A549 (cell line): ENCODE data around the gene ARF1.

Experiments
- CEBPB ChIP-seq, 2 experiments: fragments of >200 bp in 1 of 2; sonication (Bioruptor Twin) in 1 of 2; formaldehyde crosslinking in 1 of 2; IDR thresholded peaks; 2 replicates each; pipeline ENCODE4 v1.6.1; 2012 to 2016
- CTCF ChIP-seq: fragments of >200 bp; sonication (Bioruptor Twin); formaldehyde crosslinking; IDR thresholded peaks from 3 replicates; pipeline ENCODE4 v1.5.1; 2016
- PHF8 ChIP-seq: fragments of 200-600 bp; sonication (generic); IDR thresholded peaks from 2 replicates; pipeline ENCODE4 v1.6.1; 2016; ENCODE audit warnings: low read depth, mild to moderate bottlenecking, antibody characterized with exemption, moderate library complexity, borderline replicate concordance
- POLR2A ChIP-seq: IDR thresholded peaks from 2 replicates; pipeline ENCODE4 v1.6.1; 2012; ENCODE audit warnings: mild to moderate bottlenecking, low read length
- RARB ChIP-seq: fragments of 250-450 bp; sonication (Bioruptor Pico); IDR thresholded peaks from 2 replicates; pipeline ENCODE4 v1.8.0; 2021; ENCODE audit warnings: mild to moderate bottlenecking, moderate library complexity
- RCOR1 ChIP-seq: fragments of 150-350 bp; IDR thresholded peaks from 2 replicates; pipeline ENCODE4 v1.6.1; 2014; ENCODE audit warnings: antibody characterized with exemption, low read length, low read depth
- RFX5 ChIP-seq: fragments of 450-650 bp; IDR thresholded peaks from 2 replicates; pipeline ENCODE4 v1.7.1; 2014; ENCODE audit warnings: antibody characterized with exemption, mild to moderate bottlenecking, moderate library complexity
- RNF2 ChIP-seq: fragments of 200-600 bp; sonication (generic); IDR thresholded peaks from 2 replicates; pipeline ENCODE4 v1.6.1; 2016; ENCODE audit warnings: low read depth, mild to moderate bottlenecking, antibody characterized with exemption, moderate library complexity, borderline replicate concordance
- SMC3 ChIP-seq: fragments of >200 bp; sonication (Bioruptor Twin); formaldehyde crosslinking; IDR thresholded peaks from 3 replicates; pipeline ENCODE4 v1.6.1; 2018; ENCODE audit warnings: inconsistent platforms
- USF2 ChIP-seq: fragments of 450-650 bp; IDR thresholded peaks from 2 replicates; pipeline ENCODE4 v1.6.1; 2014; ENCODE audit warnings: antibody characterized with exemption
- TF ChIP-seq, protein P1 (sequence below): fragments of 250-450 bp; sonication (Bioruptor Pico); IDR thresholded peaks from 2 replicates; pipeline ENCODE4 v1.5.0; 2020; ENCODE audit warnings: low read depth, mild to moderate bottlenecking, moderate library complexity
- TF ChIP-seq, protein P2 (sequence below): fragments of 250-450 bp; sonication (Bioruptor Pico); IDR thresholded peaks from 2 replicates; pipeline ENCODE4 v1.5.0; 2021; ENCODE audit warnings: mild to moderate bottlenecking, moderate library complexity, borderline replicate concordance

GRCh38 chr1:228061411-228062084, 21.0 kb upstream of the ARF1 start:
- TF ChIP-seq CTCF = no peak
- TF ChIP-seq, protein P1, sequence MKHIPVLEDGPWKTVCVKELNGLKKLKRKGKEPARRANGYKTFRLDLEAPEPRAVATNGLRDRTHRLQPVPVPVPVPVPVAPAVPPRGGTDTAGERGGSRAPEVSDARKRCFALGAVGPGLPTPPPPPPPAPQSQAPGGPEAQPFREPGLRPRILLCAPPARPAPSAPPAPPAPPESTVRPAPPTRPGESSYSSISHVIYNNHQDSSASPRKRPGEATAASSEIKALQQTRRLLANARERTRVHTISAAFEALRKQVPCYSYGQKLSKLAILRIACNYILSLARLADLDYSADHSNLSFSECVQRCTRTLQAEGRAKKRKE (CRISPR knock-in tag) = no peak
- TF ChIP-seq RARB (CRISPR knock-in tag) = no peak
- TF ChIP-seq PHF8 = no peak
- no peak for TF ChIP-seq RNF2
- TF ChIP-seq POLR2A = no peak
- no peak for TF ChIP-seq RCOR1
- TF ChIP-seq RFX5 = no peak
- TF ChIP-seq SMC3 = no peak
- TF ChIP-seq CEBPB (IDR thresholded peaks at IDR 0.05) = no peak
- TF ChIP-seq USF2 = no peak
- TF ChIP-seq, protein P2, sequence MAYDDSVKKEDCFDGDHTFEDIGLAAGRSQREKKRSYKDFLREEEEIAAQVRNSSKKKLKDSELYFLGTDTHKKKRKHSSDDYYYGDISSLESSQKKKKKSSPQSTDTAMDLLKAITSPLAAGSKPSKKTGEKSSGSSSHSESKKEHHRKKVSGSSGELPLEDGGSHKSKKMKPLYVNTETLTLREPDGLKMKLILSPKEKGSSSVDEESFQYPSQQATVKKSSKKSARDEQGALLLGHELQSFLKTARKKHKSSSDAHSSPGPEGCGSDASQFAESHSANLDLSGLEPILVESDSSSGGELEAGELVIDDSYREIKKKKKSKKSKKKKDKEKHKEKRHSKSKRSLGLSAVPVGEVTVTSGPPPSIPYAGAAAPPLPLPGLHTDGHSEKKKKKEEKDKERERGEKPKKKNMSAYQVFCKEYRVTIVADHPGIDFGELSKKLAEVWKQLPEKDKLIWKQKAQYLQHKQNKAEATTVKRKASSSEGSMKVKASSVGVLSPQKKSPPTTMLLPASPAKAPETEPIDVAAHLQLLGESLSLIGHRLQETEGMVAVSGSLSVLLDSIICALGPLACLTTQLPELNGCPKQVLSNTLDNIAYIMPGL = no peak
